ACHN (cell line): ENCODE results near the gene STRBP.
A peak's percentile ranks its signal among the peaks of the same experiment; 100 is the strongest.
"Not testable (repeated sequence)": the region's sequence is repeated elsewhere in the genome, so short reads cannot be mapped to it uniquely, and the experiment has no call there.

Experiments used
- DNase-seq: peaks from one replicate; pipeline ENCODE4 v3.0.0-alpha.2; 2015
- in situ Hi-C: cut with HindIII; loops from 2 replicates; pipeline ENCODE4 v1.10.0; 2017; ENCODE audit warnings: low sequenced_read_pairs, low pct_ligation_motif_present, low pct_unique_long_range_greater_than_20kb

The STRBP gene

GRCh38 chr9:123268465-123269259, at the start of gene STRBP:
STRBP (minus strand) TSS chr9:123268586; CDS start chr9:123184134, 84,452 bp downstream.
- in situ Hi-C loops = no loop called here
- peak; percentile 84 for DNase-seq

GRCh38 chr9:123316053-123316718, 47.8 kb upstream of the STRBP start:
- DNase-seq = no peak
- in situ Hi-C loops = no loop called here

- in situ Hi-C loops = no loop called here
- DNase-seq = no peak
Measured at GRCh38 chr9:123315635-123316034, 47.2 kb upstream of the STRBP start.

- in situ Hi-C loops = no loop called here
- DNase-seq = no peak
Measured at GRCh38 chr9:123314617-123315016, 46.2 kb upstream of the STRBP start.

GRCh38 chr9:123312306-123312877, 44.0 kb upstream of the STRBP start:
- in situ Hi-C loops = no loop called here
- no peak for DNase-seq

GRCh38 chr9:123311250-123311752, 42.9 kb upstream of the STRBP start:
- in situ Hi-C loops = no loop called here
- DNase-seq = no peak

GRCh38 chr9:123310551-123311249, 42.3 kb upstream of the STRBP start:
- in situ Hi-C loops = no loop called here
- DNase-seq = no peak

GRCh38 chr9:123309611-123310010, 41.2 kb upstream of the STRBP start:
- in situ Hi-C loops = no loop called here
- DNase-seq = no peak

GRCh38 chr9:123305879-123306278, 37.5 kb upstream of the STRBP start:
- no peak for DNase-seq
- in situ Hi-C loops = no loop called here

GRCh38 chr9:123304340-123304691, 35.9 kb upstream of the STRBP start:
- DNase-seq = no peak

GRCh38 chr9:123302348-123303214, 34.2 kb upstream of the STRBP start:
- DNase-seq = no peak
- in situ Hi-C loops = no loop called here

More at GRCh38 chr9:123304340-123304691, 35.9 kb upstream of the STRBP start:
- in situ Hi-C loops = no loop called here

GRCh38 chr9:123301936-123302335, 33.5 kb upstream of the STRBP start:
- in situ Hi-C loops, DNase-seq: not testable (repeated sequence)

GRCh38 chr9:123300554-123300953, 32.2 kb upstream of the STRBP start:
- in situ Hi-C loops = no loop called here
- no peak for DNase-seq

- DNase-seq = no peak
- in situ Hi-C loops = no loop called here
Measured at GRCh38 chr9:123299558-123300126, 31.3 kb upstream of the STRBP start.

GRCh38 chr9:123296174-123296573, 27.8 kb upstream of the STRBP start:
- in situ Hi-C loops = no loop called here

GRCh38 chr9:123291736-123292135, 23.4 kb upstream of the STRBP start:
- in situ Hi-C loops = no loop called here
- DNase-seq = no peak

More at GRCh38 chr9:123296174-123296573, 27.8 kb upstream of the STRBP start:
- no peak for DNase-seq

GRCh38 chr9:123290764-123291163, 22.4 kb upstream of the STRBP start:
- in situ Hi-C loops = no loop called here
- no peak for DNase-seq

GRCh38 chr9:123287639-123288038, 19.3 kb upstream of the STRBP start:
- no peak for DNase-seq
- in situ Hi-C loops = no loop called here
